ENCODE results near the gene NT5C1B.

Gene NT5C1B

DNA sequence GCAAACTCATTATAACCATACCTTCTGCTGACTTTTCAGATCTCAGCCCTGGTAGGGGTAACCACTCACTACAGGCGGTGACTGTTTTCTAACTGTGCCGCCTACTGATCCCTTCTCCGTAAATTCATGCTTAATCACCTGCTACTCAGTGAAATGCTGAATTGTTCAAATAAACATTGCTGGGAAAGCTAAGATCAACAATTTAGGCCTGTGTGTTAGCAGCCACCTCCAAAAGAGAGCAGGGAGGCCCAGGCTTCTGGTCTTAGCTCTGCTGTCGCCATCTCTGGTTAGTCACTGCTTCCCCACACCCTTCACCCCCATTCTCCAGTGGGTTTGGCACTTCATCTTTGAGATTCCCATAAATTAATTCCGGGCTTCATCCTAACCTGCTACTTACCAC lies 21.8 kb upstream of the NT5C1B start:
- TF ChIP-seq POLR2A (IDR thresholded peaks at IDR 0.05; ENCODE audit: low read depth, low read length) = no peak
- DNase-seq (ENCODE audit: insufficient read length, low spot score) = no peak
- no peak for FAIRE-seq

DNA sequence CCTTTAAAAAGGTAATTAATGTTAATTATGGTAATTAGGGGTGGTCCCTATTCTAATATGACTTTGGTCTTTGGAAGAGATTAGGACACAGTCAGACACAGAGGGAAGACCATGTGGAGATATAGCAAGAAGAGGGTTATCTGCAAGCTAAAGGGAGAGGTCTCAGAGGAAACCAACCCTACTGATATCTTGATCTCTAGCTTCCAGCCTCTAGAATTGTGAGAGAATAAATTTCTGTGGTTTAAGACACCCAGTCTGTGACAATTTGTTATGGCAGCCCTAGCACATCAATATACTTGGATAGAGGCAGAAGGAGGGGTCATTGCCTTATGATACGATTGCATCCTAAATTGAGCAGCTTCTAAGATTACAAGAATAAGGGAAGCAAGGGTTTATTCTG lies 21.3 kb upstream of the NT5C1B start:
- DNase-seq (ENCODE audit: insufficient read length, low spot score) (no peak), FAIRE-seq (no peak)
- TF ChIP-seq POLR2A (IDR thresholded peaks at IDR 0.05; ENCODE audit: low read depth, low read length) = no peak

DNA sequence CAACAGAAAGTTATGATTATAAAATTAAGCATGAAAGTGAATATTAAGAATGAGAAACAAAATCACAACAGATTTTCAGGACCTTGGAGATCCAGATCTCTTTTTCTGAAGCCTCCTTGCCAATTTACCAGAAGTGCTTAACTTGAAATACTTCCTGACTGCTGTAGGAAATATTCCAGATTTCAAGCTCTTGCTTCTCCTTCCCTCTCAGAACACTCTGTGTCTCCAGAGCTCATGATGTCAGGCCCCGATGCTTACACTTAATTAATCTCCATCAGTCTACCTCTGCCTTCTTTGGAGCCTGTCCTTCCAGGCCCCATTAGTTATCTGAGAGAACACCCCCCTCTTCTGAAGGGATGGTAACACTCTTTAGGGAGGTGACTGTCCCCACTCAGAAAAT lies 20.7 kb upstream of the NT5C1B start:
- FAIRE-seq = no peak
- no peak for TF ChIP-seq POLR2A (IDR thresholded peaks at IDR 0.05; ENCODE audit: low read depth, low read length)
- DNase-seq (ENCODE audit: insufficient read length, low spot score) = no peak

DNA sequence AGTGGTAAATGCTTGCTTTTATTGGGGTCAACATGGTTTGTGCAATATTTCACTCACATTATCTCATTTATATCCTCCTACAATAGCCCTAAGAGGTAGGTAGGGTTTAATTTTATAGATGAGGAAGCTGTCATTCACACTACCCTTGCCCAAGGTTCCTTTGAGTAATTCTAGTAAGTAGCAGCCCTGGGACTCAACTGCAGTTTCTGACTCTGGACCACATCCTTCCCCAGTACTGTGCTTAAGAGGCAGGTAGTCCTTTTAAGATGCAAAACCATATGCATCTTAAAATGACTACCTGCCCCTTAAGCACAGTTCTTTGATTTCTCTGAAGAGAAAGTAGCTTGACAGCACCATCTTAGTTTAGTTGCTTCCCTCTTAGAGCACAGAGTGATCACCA lies 15.7 kb upstream of the NT5C1B start:
- FAIRE-seq (no peak), DNase-seq (ENCODE audit: insufficient read length, low spot score) (no peak)
- no peak for TF ChIP-seq POLR2A (IDR thresholded peaks at IDR 0.05; ENCODE audit: low read depth, low read length)

DNA sequence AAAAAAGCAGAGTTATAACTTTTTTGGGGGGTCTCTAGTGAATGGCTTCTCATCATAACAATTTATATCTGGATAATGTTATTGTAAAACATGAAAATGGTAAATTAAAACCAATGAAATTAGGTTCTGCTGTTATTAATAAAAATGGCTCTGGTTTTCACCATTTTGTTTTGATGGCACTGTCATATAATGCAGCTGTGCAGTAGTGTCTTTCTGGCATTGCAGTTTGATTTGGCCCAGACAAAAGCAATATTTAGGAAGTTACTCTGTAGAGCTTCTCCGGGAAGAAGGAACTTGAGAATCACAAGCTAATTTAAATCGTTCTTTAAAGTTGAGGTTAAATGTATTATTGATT lies 15.1 kb upstream of the NT5C1B start:
- FAIRE-seq (no peak), DNase-seq (ENCODE audit: insufficient read length, low spot score) (no peak)
- no peak for TF ChIP-seq POLR2A (IDR thresholded peaks at IDR 0.05; ENCODE audit: low read depth, low read length)

DNA sequence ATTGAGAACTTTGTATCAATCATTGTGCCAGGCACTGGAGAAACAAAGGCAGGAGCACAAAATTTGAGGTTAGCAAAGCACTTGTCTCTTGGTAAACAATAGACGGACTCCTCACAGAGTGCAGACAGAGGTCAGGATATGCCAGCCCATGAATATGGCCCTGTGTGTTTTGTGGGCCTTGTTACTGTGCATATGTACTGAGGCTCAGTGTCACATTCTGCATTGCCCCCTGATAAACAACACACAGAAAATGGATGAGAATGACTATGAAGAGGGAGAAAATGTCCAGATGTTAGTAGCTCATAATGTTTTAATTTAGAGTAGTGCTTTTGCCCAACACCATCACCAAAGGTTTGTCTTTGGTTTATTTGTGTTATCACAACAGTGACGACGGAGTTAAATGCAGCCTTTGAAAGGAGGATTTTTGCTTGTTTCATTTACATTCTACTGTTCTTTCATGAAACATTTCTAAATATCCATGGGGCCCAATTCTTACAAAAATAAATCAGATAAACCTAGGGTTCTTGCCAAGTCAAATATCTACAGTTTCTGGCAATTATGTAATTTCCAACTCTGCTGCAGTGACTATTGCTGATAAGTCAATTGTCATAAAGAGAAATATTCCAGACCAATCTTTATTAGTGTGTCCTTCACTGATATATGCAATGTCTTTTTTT lies 14.6 kb upstream of the NT5C1B start:
- DNase-seq (ENCODE audit: insufficient read length, low spot score) = no peak
- FAIRE-seq = no peak
- no peak for TF ChIP-seq POLR2A (IDR thresholded peaks at IDR 0.05; ENCODE audit: low read depth, low read length)

DNA sequence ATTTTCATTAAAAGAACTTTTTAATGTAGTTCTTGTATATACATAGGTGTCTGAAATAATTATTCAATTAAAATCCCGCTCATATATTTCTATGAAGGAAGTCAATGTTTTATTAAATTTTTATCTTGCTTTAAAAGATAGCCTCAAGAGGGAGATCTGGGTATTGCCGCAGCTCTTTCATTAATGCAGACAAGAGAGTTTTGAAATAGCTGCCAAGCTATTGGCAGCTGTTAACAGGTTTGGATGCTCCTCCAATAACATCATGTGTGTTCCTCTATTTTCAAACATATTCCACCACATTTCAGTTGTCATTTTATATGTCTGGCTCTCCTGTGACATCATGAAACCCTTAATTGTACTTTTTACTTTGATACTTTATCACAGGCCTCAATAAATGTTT lies 12.9 kb upstream of the NT5C1B start:
- no peak for TF ChIP-seq POLR2A (IDR thresholded peaks at IDR 0.05; ENCODE audit: low read depth, low read length)
- no peak for DNase-seq (ENCODE audit: insufficient read length, low spot score)
- no peak for FAIRE-seq

DNA sequence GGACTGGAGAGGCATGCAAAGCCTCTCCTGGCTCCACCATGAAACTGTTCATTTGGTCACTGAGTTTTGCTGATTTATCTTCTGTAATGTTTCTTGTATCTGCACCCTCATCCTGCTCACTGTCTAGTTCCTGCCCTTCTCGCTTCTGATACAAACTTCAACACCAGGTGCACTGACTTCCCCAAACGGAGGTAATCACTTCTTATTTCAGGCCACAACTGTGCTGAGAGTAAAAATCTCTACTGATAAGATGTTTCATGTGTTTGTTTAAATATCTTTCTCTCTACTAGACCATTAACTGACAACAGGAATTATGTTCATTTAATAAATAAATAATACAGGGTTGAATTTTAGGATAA lies 10.9 kb upstream of the NT5C1B start:
- DNase-seq (ENCODE audit: insufficient read length, low spot score) (no peak), FAIRE-seq (no peak)
- no peak for TF ChIP-seq POLR2A (IDR thresholded peaks at IDR 0.05; ENCODE audit: low read depth, low read length)

DNA sequence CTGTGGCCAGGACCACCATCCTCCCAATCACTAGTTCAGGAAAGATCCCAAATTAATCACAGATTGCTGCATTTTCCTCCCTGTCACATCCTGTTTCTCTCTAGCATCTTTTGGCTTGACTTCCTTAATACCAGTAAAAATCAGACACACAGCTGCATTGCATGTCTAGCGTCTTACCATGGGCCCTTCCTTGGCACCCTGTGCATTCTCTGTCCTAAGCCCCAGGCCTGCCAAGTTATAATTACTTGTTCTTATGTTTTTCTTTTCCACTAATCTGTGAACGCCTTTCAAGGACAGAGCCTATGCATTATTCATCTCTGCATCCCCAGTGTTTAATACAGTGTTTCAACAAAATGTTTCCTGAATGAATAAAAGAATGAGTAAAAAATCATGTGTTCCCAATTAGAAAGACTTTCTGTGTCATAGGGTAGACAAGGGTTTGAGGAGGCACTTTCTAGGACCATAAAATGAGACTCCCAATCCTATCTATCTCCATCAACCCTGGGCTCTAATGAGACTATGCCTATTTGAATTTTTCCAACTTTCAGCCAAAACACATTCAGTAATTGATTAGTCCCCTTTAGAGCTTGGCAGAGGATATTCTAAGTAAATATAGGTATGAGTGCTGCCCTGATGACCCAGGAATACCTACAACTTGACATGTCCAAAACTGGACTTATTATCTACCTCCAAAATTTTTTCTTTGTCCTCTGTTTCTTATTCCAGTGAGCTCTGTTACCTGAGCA lies 10.3 kb upstream of the NT5C1B start:
- no peak for DNase-seq (ENCODE audit: insufficient read length, low spot score)
- FAIRE-seq = no peak
- TF ChIP-seq POLR2A (IDR thresholded peaks at IDR 0.05; ENCODE audit: low read depth, low read length) = no peak

DNA sequence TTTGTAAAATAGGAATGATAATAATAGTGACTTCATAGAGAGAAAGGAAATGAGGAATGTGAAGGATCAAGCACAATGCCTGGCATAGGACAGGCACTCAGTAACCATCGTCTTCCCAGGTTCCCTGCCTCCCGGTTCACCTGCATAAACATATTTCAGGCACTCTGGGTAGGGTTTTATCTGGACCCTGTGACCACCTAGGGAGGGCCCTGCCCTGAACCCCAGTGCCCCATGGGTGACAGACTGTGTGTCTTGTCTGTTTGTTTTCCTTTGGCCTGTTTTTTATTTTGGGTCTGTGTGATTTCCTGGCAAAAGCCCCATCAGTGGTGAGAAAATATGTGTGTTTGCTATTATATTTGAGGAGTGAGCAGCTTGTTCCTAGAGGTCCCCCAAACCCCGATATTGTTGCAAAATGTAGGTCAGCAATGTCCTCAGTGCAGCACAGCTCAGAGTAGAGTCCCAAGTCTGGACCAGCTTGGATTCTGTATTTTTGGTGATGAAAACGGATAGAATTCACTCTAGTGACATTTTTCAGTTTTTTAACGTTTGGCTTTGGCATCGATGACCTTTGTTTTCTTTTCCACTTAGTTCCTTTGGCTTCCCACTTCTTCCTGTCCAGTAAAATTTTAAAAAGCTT lies 9.6 kb upstream of the NT5C1B start:
- no peak for TF ChIP-seq POLR2A (IDR thresholded peaks at IDR 0.05; ENCODE audit: low read depth, low read length)
- no peak for DNase-seq (ENCODE audit: insufficient read length, low spot score)
- FAIRE-seq = no peak

DNA sequence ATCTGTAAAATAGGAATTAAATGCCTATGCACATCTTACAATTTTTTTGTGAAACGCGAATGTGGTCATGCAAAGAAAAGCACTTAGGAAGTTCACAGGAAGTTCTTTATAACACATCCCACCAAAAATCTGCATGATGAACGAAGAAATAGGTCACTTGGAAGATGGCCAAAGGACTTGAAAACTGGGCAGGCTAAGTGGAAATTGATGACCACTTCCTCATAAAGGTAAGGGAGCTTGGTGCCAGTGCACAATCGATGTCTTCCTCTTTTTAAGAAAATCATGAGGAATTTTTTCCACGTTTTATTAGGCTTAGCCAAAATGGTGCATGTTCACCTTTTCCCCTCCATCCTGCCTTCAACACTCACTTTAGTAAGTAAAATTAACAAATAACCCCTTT lies 8.2 kb upstream of the NT5C1B start:
- DNase-seq (ENCODE audit: insufficient read length, low spot score) (no peak), FAIRE-seq (no peak)
- TF ChIP-seq POLR2A (IDR thresholded peaks at IDR 0.05; ENCODE audit: low read depth, low read length) = no peak

DNA sequence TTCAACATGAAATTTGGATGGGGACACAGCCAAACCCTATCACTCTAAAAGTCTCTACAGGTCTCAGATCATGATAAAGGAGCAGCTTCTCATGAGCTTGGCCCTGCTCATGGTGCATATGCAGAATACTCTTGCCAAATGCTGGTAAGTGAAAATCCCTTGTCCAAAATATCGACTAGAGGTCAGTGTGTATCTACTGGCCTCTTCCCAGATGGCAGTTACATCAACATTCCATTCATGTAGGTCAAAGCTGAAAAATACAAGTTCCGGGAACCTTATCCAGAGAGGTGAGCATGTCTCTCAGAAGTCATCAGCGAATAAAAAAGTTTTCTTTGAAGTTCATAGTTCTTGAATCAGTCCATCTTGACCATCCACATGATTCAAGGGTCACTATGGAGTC lies 7.6 kb upstream of the NT5C1B start:
- no peak for TF ChIP-seq POLR2A (IDR thresholded peaks at IDR 0.05; ENCODE audit: low read depth, low read length)
- FAIRE-seq (no peak), DNase-seq (ENCODE audit: insufficient read length, low spot score) (no peak)

DNA sequence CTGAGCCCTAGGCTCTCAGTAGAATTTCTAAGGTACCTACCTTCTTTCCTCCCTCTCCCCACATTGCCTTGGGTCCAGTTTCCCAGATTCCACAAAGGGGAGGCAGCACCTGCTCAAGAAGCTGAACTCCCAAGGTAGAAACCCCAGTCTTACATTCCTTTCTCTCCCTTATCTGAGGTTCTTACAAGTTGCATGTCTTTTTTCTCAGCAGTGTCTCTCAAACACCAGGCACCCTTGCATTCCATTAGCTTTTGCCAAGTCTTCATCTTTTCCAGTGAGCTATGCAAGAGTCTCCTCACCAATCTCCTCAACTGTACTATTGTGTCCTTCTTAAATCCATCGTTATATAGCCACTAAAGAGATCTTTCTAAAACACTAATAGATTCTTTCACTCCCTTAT lies 4.1 kb upstream of the NT5C1B start:
- no peak for DNase-seq (ENCODE audit: insufficient read length, low spot score)
- no peak for FAIRE-seq
- TF ChIP-seq POLR2A (IDR thresholded peaks at IDR 0.05; ENCODE audit: low read depth, low read length) = no peak

DNA sequence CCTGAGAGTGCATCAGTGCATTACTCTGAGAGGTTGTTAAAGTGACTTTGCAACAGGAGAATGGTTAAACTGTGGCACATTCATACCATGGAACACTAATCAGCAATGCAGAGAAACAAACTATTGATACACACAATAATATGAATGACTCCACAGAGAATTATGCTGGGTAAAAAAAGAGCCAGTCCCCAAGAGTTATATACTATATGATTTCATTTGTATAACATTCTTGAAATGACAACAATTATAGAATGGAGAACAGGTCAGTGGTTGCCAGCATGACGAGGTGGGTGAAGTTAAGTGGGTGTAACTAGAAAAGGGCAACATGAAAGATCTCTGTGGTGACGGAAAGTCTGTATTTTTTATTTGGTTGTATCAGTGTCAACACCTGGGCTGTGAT lies 3.0 kb upstream of the NT5C1B start:
- TF ChIP-seq POLR2A (IDR thresholded peaks at IDR 0.05; ENCODE audit: low read depth, low read length) = no peak
- FAIRE-seq (no peak), DNase-seq (ENCODE audit: insufficient read length, low spot score) (no peak)

DNA sequence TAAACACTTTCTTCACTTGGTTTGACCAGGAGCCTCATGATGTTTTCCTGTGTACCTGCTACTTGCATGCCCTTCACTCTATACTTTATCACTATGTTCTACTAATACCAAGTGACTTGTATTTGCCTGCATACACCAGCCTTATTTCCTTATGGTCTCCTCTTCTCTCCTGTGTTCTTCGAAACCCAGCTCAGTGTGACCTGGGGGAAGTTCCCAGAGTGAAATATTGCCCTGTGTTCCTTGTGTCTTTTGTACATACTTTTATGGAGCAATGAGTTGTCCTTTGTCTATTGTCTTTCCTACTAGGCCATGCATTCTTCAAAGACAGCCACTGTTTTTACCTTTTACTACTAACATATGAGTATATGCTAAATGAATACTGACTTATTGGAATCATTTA lies 567 bp downstream of the NT5C1B start:
- no peak for DNase-seq (ENCODE audit: insufficient read length, low spot score)
- no peak for TF ChIP-seq POLR2A (IDR thresholded peaks at IDR 0.05; ENCODE audit: low read depth, low read length)
- no peak for FAIRE-seq
